ENCODE results near the gene COL5A2.

DNA sequence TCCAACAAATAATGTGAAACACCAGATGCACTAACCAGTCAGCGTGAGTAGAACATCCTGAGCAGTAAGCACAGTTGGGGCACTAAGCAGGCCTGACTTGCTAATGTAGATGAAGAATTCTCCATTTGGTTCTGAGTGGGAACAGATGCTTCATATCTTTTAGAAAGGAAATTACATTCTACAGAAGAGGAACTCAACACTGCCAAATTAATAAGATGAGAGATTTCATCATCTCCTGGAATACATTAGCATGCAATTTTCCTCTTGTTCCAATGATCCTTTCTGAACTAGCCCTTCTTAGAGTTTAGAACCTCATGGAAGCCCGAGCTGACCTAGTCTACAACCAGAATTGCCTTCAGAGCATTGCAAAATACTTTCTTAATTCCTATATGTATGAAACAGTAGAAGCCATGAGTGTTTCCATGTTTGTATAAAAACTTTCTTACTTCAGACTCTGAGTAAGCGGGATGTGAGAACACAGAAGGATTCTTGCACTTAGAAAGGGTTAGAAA, 34.8 kb downstream of the COL5A2 start:
- TF ChIP-seq POLR2AphosphoS5 (IDR thresholded peaks at IDR 0.05; ENCODE audit: low read length) (no peak), HDGF (IDR thresholded peaks at IDR 0.05) (no peak), CTCF (IDR thresholded peaks at IDR 0.05 in 2 of 3, conservative IDR thresholded peaks at IDR 0.05 in 1 of 3; ENCODE audit: control insufficient read depth in 2 of 3, extremely low read depth in 1 of 3, insufficient read depth in 1 of 3, low read depth in 3 of 3, low read length in 3 of 3) (no peak), ELK1 (IDR thresholded peaks at IDR 0.05; ENCODE audit: low read depth, low read length) (no peak), RB1 (IDR thresholded peaks at IDR 0.05; ENCODE audit: borderline replicate concordance) (no peak), USF2 (IDR thresholded peaks at IDR 0.05; ENCODE audit: borderline replicate concordance, low read depth, low read length) (no peak)

All from GM12878 (cell line).